HL-60/S4 (cell line): ENCODE measurements around the gene CLCN3.
"Not testable (repeated sequence)": the region's sequence is repeated elsewhere in the genome, so short reads cannot be mapped to it uniquely, and the experiment has no call there.

Source experiments
- in situ Hi-C: fragments of 300-500 bp; cut with MboI; formaldehyde crosslinking; loops from 2 replicates; pipeline ENCODE4 v1.14.3; 2022; ENCODE audit warnings: low sequenced_read_pairs

Gene CLCN3

DNA sequence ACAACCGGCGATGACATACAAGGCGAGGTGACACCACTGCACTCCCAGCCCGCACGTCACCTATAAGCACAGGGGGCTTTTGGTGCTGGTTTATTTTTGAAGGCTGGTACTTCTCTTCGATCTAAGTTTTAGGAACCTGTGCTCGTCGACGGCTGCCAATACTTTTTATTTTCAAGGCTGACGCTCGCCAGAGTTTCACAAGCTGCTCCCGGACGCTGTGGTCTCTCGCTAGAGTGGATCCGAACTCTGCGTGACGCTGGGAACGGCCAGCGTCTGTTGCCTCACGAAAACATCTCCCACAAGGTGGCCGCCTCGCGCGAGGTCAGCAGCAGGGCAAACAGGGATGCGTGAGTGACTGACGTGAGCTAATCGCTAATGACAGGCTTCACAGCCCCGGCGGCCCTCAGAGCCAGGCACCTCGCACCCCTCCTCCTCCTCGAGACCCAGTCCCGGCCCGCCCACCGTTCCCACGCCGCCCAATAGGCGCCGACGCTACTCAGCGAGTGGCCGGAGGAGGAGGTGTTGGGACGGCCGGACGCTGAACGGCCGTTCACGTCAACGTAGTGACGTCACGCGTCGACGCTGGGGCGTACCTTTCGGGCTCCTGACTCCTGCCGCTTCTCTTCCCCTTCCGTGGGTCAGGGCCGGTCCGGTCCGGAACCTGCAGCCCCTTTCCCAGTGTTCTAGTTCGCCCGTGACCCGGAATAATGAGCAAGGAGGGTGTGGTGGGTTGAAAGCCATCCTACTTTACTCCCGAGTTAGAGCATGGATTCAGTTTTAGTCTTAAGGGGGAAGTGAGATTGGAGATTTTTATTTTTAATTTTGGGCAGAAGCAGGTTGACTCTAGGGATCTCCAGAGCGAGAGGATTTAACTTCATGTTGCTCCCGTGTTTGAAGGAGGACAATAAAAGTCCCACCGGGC lies at the start of gene CLCN3:
TSS of gene CLCN3 (plus strand) at position 621 of the 922 bp plus-strand sequence. CDS start 15,351 bp downstream, outside the sequence.
- in situ Hi-C loops: loop anchor here (25.0 kb wide), 1 partner anchor 417 kb away; the partner anchor contains the start of gene MFAP3L

DNA sequence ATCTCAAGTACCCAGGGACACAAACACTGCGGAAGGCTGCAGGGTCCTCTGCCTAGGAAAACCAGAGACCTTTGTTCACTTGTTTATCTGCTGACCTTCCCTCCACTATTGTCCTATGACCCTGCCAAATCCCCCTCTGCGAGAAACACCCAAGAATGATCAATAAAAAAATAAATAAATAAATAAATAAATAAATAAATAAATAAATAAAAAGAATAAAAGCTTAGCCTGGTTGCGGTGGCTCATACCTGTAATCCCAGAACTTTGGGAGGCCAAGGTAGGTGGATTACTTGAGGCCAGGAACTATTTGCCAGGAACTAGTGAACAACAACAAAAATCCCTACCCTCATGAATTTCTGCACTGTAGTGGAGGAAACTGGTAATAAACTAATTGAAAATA lies 49.4 kb upstream of the CLCN3 start:
- in situ Hi-C loops: not testable (repeated sequence)

DNA sequence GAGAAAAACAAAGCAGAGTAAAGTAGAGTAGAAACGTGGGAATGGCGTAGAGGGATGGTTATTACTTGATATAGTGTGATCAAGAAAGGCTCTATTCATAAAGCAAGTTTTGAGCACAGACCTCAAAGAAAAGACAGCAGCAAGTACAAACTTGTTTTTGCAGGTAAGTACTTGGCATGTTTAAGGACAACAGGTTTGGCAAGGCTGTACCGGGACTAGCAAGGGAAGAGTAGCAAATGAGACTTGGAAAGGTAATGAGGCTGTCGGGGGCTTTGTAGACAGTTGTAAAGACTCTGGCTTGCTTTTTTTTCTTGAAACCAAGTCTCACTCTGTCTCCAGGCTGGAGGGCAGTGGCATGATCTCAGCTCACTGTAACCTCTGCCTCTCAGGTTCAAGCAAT lies 48.9 kb upstream of the CLCN3 start:
- in situ Hi-C loops: no loop called here

DNA sequence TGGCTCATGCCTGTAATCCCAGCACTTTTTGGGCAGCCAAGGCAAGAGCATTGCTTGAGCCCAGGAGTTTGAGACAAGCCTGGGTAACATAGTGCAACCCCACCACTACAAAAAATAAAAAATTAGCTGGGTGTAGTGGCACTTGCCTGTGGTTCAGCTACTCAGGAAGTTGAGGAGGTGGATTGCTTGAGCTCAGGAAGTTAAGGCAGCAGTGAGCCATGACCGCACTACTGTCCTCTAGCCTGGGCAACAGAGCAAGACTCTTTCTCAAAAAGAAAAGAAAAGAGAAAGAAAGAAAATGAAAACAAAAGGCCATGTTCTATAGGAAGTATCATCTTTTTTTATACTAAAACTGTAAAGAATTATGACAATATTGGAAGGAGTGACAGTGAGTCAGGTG lies 46.5 kb upstream of the CLCN3 start:
- in situ Hi-C loops: no loop called here

DNA sequence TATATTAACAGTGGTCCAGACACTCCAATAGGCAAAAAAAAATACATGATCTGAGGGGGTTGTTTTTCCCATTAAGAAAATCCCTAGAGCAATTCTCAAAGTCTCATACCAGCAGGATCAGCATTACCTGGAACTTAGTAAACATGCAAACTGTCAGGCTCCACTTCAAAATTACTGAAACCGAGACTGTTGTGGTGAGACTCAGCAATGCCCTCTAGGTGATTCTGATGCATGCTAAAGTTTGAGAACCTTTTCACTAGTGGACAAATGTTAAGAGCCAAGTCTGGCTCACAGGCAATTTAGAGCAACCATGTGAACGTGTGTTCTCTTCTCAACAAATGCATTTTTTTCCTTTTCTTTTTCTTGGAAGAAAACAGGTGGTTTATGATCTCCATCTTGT lies 38.2 kb upstream of the CLCN3 start:
- in situ Hi-C loops: no loop called here

DNA sequence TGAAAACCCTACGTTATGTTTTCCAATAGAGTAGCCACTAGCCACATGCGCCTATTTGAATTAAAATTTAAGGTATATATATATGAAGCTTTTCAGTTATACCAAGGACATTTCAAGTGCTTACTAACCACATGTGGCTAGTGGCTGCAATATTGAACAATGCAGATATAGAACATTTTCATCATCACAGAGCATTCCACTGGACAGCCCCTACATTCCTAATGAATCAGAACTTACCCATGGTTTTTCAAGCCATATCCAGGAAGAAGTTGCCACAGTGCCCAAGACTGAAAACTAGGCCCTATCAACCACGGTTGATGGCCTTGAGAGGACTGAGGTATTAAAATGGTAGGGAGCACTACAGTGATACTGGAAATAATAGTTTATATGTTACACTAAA lies 37.7 kb upstream of the CLCN3 start:
- in situ Hi-C loops: no loop called here

DNA sequence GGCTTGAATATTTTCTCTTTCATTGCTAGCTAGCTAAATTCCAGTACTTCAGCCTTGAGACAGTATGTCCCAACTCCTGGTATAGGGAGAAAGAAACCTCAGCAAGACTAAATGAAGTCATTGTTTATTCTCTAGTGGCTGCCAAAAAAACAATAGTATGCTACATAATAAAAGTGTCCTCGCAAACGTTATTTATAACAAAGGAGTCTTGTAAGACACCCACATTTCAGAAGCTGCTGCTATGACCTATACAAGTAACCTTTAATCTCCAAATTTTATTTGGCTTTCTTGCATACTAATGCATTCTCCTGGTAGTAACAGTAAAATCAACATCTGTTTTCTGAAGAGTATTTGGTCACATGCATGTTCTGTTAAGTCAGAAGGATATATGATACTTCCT lies 36.8 kb upstream of the CLCN3 start:
- in situ Hi-C loops: no loop called here

DNA sequence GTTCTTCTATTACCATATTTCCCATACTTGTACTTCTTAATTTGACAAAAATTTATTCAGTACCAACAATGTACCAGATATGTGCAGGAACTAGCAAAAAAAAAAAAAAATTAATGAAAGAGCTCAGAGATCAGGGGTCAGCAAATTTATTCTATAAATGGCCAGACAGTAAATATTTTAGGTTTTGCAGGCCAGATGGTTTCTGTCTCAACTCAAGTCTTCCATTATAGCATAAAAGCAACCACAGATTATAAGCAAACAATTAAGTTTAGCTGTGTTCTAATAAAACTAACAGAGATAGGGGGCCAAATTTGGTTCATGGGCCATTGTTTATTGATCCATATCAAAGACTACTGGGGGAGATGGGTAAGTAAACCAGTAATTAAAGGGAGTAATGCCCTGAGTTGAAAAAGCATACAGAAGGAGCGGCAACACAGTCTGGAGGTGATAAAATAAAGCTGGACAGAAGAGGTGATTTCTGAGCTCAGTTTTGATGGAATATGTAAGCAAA lies 27.3 kb upstream of the CLCN3 start:
- in situ Hi-C loops: no loop called here

DNA sequence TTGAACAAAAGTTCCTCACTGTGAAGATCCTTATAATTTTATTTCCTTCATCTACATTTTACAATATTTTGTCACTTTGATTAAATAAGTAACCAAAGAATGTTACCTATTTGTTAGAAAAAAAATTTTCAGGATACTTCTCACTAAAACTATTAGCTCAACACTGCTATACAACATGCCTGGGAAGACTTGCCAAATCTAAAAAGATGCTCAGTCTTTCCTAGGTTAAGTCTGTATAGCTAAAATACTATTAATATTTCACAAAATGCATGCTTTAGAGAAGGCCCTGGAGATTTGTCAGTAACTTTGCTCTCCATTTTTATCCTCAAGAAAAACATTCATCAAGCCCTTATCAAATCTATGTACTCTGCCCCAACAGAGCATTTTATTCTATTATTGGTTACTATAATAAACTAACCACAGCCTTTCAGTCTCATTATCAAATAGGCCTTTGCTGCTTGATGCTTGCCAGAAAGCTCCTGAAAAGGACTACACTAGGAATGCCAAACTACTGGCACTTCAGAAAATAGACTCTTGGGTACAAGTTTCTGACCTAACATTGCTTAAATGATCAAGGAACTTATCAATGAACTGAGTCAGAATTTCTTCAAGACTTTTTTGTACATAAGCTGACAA lies 25.7 kb upstream of the CLCN3 start:
- in situ Hi-C loops: no loop called here

DNA sequence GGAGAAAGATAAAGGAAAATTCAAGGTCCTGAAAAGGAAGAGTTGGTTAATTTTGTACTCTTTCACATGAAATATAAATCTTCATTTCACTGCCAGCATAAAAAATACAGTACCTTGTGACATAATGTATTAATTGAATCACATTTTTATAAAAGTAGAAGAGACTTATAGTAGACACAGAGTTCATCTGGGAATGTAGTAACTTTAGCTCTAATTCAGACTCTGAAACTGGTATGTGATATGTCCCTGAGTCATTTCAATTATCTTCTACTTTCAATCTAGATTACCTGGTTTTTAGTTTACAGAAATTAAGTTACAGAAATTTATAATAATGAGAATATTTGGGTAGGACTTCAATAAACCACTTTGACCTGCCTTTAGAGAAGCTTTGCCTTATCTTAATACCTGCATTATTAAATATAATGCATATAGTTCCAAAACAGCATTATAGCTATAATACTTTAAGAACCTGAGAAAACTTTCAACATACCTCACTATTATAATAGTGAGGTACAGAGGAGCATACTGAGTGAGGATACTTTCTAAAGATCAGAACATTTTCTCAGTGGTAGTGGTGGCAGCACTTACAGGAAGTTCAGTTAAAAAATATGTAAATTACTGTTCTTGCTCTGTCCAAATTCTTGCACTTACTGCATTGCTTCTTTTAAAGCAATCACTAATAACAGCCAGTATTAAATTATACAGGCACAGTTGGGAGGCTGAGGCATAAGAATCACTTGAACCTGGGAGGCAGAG lies 19.2 kb upstream of the CLCN3 start:
- in situ Hi-C loops: loop anchor here (25.0 kb wide), 1 partner anchor 436 kb away; the partner anchor contains the start of gene MFAP3L

DNA sequence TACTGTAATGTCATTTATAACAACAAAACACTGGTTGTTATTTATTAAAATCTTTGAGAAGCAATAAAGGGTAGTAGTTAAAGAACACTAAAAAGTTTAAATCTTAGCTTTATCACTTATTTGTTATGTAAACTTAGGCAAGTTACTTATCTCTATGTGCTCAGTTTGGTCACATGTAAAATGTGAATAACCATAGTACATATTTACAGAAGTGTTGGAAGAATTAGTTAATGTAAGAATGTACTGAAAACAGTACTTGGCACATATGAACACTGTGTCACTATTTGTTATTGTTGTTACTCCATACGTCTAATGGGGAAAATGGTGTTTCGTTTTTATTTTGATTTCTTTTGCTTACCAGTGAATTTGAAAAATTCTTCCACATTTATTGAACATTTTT lies 17.1 kb upstream of the CLCN3 start:
- in situ Hi-C loops: loop anchor here (25.0 kb wide), 1 partner anchor 434 kb away; the partner anchor contains the start of gene MFAP3L

DNA sequence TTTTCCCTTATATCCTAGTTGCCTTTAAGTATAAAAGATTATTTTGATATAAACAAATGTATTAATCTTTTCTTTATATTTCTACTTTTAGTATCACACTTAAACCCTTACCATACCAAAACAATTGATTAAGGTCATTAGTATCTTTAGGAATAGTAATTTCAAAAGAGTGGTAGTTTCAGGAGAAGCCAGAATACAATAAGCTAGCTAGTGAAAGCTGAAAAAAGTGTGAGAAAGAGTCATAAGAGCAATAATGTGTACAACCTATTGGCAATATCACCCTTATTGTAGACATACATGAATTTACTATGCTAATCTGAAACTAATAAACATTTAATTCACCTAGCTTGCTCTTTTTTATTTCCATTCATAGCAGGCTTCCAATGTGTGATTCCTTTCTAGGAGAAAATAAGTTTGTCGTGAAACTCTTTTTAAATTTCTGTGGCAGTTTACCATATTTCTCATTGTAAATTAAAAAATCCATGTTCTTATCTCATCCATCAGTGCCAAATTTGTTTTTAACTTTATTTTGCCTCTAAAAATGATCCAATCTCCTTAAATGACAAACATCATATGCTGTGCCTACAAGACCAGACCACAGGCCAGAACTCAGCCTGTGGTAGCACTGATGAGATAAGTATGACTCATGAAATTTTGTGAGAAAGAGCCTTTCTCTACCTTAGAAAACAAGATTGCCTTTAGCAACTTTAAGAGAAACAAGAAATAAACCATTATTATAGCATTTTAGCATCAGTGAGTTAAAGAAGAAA lies 16.1 kb upstream of the CLCN3 start:
- in situ Hi-C loops: loop anchor here (25.0 kb wide), 1 partner anchor 433 kb away; the partner anchor contains the start of gene MFAP3L

DNA sequence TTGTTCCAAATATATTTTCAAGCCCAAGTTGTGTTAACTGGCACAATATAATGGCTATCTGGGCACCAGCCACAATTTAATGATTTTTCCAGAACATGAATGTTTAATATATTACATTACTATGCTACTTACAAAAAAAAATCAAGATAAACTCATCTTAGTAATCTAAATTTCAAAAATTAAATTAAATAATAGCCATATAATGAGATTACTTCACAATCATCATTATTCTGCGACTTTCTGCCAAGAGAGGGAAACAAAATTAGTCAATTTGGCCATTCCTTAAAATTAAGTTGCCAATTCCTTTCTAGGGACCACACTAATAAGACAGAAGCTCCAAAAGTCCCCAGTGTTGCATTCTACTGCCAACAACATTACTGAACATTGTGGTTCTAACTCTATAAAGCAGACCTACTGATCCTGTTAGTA lies 15.5 kb upstream of the CLCN3 start:
- in situ Hi-C loops: loop anchor here (25.0 kb wide), 1 partner anchor 432 kb away; the partner anchor contains the start of gene MFAP3L

DNA sequence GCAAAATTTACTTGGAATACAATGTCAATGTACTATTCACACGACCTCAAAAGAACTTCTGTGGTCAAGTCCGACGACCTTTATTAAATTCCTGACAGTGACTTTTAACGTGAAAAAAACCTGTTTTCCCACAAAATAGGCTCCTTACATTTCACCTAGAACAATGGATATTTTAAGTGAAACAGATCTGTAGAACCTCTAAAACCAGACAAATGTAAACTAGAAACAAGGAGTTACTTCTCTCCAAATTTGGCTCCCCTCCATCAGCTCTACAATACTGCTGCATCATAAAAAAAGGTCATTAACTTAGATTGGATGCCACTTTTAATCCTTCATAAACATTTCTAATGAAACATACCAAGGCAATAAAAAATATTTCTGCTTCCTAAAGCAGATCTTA lies 9.2 kb upstream of the CLCN3 start:
- in situ Hi-C loops: loop anchor here (25.0 kb wide), 1 partner anchor 426 kb away; the partner anchor contains the start of gene MFAP3L

DNA sequence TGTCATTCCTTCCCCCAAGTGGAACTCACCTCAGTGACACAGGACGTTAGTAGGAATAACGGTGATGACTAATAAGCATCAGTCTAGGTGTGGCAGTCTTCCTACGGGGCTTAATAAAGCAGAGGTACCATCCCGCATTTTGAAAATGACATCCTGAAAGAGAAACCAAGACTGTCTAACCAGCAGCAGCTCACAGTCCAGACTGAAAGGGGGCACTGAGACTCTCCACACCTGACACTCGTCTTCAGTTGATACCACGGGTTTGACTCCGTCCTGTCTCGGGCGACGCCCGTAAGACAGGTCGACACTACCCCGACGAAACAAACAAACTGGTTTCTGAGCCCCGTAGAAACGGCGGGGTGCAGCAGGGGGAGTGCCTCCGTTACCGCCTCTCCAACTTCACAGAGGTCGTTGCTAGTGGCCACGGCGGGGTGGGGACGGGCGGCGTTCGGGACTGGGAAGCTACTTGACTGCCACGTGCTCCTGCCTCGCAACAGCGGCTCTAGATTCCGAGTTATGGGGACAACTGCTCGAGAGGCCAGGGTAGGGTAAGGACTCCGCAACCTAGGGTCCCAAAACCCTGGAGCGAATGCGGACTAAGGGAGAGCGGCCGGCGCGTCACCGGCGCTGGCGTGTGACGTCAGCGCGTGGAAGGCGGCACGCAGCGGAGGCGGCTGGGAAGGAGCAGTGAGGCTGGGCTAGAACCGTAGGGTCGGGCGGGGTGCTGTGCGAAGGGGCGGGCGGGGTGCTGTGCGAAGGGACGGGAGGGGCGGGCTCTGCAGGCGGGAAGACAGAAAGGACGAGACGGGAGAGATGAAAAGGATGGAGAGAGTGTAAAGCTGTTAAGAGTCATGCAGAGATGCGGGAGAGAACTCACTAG lies 8.1 kb upstream of the CLCN3 start, which contains the start of gene NEK1:
TSS of gene NEK1 (minus strand) at position 593 of the 880 bp plus-strand sequence. CDS start 9,953 bp downstream, outside the sequence.
- in situ Hi-C loops: loop anchor here (25.0 kb wide), 1 partner anchor 425 kb away; the partner anchor contains the start of gene MFAP3L

DNA sequence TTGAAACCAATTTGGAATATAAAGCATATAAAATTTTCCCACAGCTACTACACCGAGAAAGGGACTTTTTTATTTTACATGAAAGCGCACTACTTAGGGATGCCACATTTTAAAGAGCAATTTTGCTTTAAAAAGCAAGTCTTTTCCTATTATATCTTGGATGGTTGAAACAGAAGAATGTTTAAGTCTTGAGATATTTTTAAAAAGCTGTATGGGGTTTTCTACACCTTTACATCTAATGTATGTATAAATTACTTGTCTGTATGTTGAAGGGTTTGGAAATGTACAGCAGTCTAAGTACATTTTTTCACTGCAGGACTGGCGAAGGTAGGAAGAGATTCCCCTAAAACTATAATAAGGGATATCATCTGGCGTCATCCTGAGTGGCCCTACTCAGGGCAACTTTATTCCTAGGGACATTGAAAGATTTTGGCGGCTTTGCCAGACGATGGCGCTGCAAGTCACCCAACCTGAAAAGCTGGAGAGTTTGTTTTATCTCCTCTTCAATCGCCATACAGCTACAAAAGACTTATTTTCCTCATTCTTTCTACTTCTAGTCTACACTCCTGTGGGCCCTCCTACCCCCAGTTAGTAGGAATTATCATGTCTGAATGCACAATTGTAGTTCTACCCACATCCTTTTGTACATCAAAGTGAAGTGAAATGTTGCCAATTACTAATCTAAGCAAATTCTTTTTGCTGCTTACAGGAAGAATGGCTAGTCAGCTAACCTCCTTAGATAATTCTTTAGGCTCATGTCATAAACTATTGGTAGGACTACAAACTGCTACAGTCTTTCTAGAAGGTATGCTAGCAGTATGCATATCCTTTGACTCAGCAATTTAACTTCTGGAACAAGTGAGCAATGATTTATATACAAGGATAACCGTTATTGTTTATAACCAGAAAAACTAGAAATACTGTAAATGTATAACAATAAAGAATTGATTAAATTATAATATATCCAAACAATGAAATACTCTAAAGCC lies 7.2 kb upstream of the CLCN3 start:
- in situ Hi-C loops: loop anchor here (25.0 kb wide), 1 partner anchor 424 kb away; the partner anchor contains the start of gene MFAP3L

DNA sequence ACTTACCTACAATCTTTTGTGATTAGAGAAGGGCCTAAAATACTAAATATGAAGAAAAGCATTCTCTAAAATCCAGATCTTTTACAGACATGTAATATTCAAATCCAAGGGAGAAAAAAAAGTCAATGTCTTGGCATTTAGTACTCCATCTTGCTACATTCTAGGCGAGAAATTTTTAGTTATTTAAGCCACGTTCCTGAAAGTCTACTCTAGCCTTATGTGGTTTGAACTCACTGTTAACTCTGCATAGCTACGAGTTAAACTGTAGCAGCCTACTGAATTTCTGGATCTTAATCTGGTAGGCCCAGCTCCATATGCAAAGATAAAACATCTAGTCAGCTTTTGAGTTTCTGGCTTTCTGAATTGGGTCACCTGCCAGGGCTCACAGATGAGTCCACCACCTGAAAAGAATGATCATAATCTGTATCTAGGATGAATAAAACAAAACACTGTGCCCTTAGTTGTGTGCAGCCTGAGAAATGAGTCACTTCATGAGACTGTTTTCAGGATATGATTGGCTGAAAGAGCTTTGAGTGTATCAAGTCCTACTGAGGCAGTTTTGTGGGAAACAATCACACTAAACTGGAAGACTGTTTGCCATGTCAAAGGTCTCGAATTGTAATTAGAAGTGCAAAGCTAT lies 4.8 kb upstream of the CLCN3 start:
- in situ Hi-C loops: loop anchor here (25.0 kb wide), 1 partner anchor 422 kb away; the partner anchor contains the start of gene MFAP3L
